GM18499 (cell line): ENCODE data around the gene GPHA2.
"Not testable (repeated sequence)": the region's sequence is repeated elsewhere in the genome, so short reads cannot be mapped to it uniquely, and the experiment has no call there.

Experiments
- ATAC-seq: cut with Tn5 transposase; IDR thresholded peaks from one replicate; pipeline ENCODE4 v1.9.1; 2021; ENCODE audit warnings: moderate number of reproducible peaks; ENCODE audit not compliant: insufficient read depth, unreplicated experiment

GPHA2 gene

GRCh38 chr11:64935359-64936081 lies at the start of gene GPHA2:
TSS of gene GPHA2 (minus strand) at chr11:64935893. CDS start at chr11:64935460, 433 bp downstream.
- ATAC-seq, result no peak

- not testable (repeated sequence) for ATAC-seq
These were observed 47.6 kb upstream of the GPHA2 start for GRCh38 chr11:64983339-64983738.

GRCh38 chr11:64976651-64977050 lies 41.0 kb upstream of the GPHA2 start:
- no peak for ATAC-seq

- no peak for ATAC-seq
These were observed 38.4 kb upstream of the GPHA2 start for GRCh38 chr11:64974124-64974523.

- no peak for ATAC-seq
These were observed 35.9 kb upstream of the GPHA2 start, which contains the start of gene MAJIN for GRCh38 chr11:64971421-64972233. TSS of gene MAJIN (minus strand) at chr11:64972108. CDS start at chr11:64959405, 12,703 bp downstream.

- no peak for ATAC-seq
These were observed 35.0 kb upstream of the GPHA2 start for GRCh38 chr11:64970731-64971151.

GRCh38 chr11:64969209-64969608 lies 33.5 kb upstream of the GPHA2 start:
- no peak for ATAC-seq

- ATAC-seq, result no peak
These were observed 31.7 kb upstream of the GPHA2 start for GRCh38 chr11:64967375-64967774.

- ATAC-seq, result no peak
These were observed 27.5 kb upstream of the GPHA2 start for GRCh38 chr11:64963072-64963631.

- no peak for ATAC-seq
These were observed 25.0 kb upstream of the GPHA2 start for GRCh38 chr11:64960719-64961118.

GRCh38 chr11:64959498-64959897 lies 23.8 kb upstream of the GPHA2 start:
- ATAC-seq, result no peak

- no peak for ATAC-seq
These were observed 18.5 kb upstream of the GPHA2 start for GRCh38 chr11:64954201-64954600.

- no peak for ATAC-seq
These were observed 15.8 kb upstream of the GPHA2 start for GRCh38 chr11:64951529-64951928.

- ATAC-seq, result no peak
These were observed 11.6 kb upstream of the GPHA2 start for GRCh38 chr11:64947208-64947814.

GRCh38 chr11:64936539-64936938 lies 846 bp upstream of the GPHA2 start:
- no peak for ATAC-seq

GRCh38 chr11:64934682-64935358 lies 873 bp downstream of the GPHA2 start:
- no peak for ATAC-seq

GRCh38 chr11:64933935-64934681 lies 1.6 kb downstream of the GPHA2 start:
- no peak for ATAC-seq

GRCh38 chr11:64933213-64933934 lies 2.3 kb downstream of the GPHA2 start:
- ATAC-seq, result no peak

- ATAC-seq, result no peak
These were observed 3.4 kb downstream of the GPHA2 start for GRCh38 chr11:64932324-64932723.
